A673 (cell line): Measurements from ENCODE around the gene GIMAP6.

Experiments used
- EZH2 ChIP-seq: fragments of 200-600 bp; sonication (generic); IDR thresholded peaks from 2 replicates; pipeline ENCODE4 v1.6.1; 2017; ENCODE audit warnings: borderline replicate concordance, low read depth, mild to moderate bottlenecking, mixed read lengths, antibody characterized with exemption, low read length; ENCODE audit not compliant: poor library complexity, severe bottlenecking
- TF ChIP-seq, protein P1 (sequence below): fragments of 300-800, 200-600 bp; sonication (generic); conservative IDR thresholded peaks from 2 replicates; pipeline ENCODE4 v1.5.1; 2017; ENCODE audit warnings: low read depth, mild to moderate bottlenecking, antibody characterized with exemption, low read length, moderate library complexity, mixed read lengths

DNA sequence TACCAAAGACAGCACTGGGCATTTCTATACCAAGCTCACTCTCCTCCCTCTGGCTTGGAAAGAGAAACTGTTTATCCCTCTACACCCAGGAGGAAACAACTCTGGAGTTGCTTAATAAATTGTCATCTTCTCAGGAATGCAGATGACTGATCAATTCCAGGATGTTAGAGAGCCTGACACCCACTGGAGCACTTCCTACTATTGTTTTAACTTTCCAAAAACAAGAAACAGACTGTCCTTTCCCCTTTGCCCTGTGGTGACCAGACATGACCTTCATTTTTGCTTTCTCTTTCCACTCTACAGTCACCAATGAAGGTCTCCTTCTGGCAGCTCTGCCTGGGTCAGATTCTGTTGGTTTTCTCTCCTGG, 45.4 kb downstream of the GIMAP6 start:
- TF ChIP-seq EZH2: no peak
- TF ChIP-seq, protein P1, sequence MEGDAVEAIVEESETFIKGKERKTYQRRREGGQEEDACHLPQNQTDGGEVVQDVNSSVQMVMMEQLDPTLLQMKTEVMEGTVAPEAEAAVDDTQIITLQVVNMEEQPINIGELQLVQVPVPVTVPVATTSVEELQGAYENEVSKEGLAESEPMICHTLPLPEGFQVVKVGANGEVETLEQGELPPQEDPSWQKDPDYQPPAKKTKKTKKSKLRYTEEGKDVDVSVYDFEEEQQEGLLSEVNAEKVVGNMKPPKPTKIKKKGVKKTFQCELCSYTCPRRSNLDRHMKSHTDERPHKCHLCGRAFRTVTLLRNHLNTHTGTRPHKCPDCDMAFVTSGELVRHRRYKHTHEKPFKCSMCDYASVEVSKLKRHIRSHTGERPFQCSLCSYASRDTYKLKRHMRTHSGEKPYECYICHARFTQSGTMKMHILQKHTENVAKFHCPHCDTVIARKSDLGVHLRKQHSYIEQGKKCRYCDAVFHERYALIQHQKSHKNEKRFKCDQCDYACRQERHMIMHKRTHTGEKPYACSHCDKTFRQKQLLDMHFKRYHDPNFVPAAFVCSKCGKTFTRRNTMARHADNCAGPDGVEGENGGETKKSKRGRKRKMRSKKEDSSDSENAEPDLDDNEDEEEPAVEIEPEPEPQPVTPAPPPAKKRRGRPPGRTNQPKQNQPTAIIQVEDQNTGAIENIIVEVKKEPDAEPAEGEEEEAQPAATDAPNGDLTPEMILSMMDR: no peak
